IMR-90 (cell line): ENCODE data around the gene MARCHF9. TPM values are rescaled to one million over a fixed set of nuclear protein-coding genes. Genes with fewer than 3 reads are reported as not detected.

Source experiments
- ATAC-seq: fragments of 200-7000 bp; cut with Tn5 transposase; 2 replicates; pipeline ENCODE4 v1.9.1; 2020; ENCODE audit warnings: low read depth, mild to moderate bottlenecking, moderate library complexity
- BruUV-seq: library from RNA; stranded (reverse); fragments of 400-500 nt; replicated peaks from 2 replicates; lab custom pipeline; 2021; lab: Mats Ljungman, UMichigan
- CTCF ChIA-PET: fragments of 300-600 bp; formaldehyde crosslinking; extraction: SDS; loops from one replicate; lab custom pipeline; 2021; ENCODE audit warnings: antibody characterized with exemption; lab: Yijun Ruan, JAX
- POLR2A ChIA-PET: fragments of 300-600 bp; sonication (Branson Sonifier 250); formaldehyde crosslinking; loops from one replicate; lab custom pipeline; 2022; ENCODE audit warnings: antibody characterized with exemption; ENCODE audit not compliant: unreplicated experiment; lab: Charles Lee
- DNase-seq: peaks from one replicate; pipeline ENCODE4 v3.0.0; 2013
- H2AFZ ChIP-seq: replicated peaks from 2 replicates; pipeline ENCODE3; 2013; ENCODE audit warnings: low read length, mild to moderate bottlenecking; ENCODE audit not compliant: poor library complexity
- H2AK5ac ChIP-seq: 2 replicates; pipeline ENCODE4 v1.6.1; 2013; ENCODE audit warnings: low read depth, low read length, inconsistent platforms
- H2AK9ac ChIP-seq: replicated peaks from 2 replicates; pipeline ENCODE3; 2013; ENCODE audit warnings: mild to moderate bottlenecking, low read depth, low read length, moderate library complexity; ENCODE audit not compliant: poor library complexity
- H2BK120ac ChIP-seq: 2 replicates; pipeline ENCODE4 v1.6.1; 2013; ENCODE audit warnings: low read depth, low read length, inconsistent platforms
- H2BK15ac ChIP-seq: 3 replicates; pipeline ENCODE4 v1.6.1; 2013; ENCODE audit warnings: low read depth, low read length, inconsistent platforms
- H2BK20ac ChIP-seq: 2 replicates; pipeline ENCODE4 v1.6.1; 2013; ENCODE audit warnings: low read depth, mild to moderate bottlenecking, inconsistent platforms, low read length, moderate library complexity
- H2BK5ac ChIP-seq: 2 replicates; pipeline ENCODE4 v1.6.1; 2013; ENCODE audit warnings: mild to moderate bottlenecking, low read depth, low read length, inconsistent platforms; ENCODE audit not compliant: poor library complexity, severe bottlenecking
- H3K14ac ChIP-seq: replicated peaks from 2 replicates; pipeline ENCODE4 v1.6.1; 2013; ENCODE audit warnings: low read depth, low read length, inconsistent platforms
- H3K18ac ChIP-seq: 2 replicates; pipeline ENCODE4 v1.6.1; 2013; ENCODE audit warnings: low read depth, low read length, control low read depth
- H3K23ac ChIP-seq: 2 replicates; pipeline ENCODE4 v1.6.1; 2013; ENCODE audit warnings: low read depth, low read length, inconsistent platforms
- H3K27ac ChIP-seq: 2 replicates; pipeline ENCODE4 v1.5.1; 2013; ENCODE audit warnings: mild to moderate bottlenecking, control low read depth, low read length; ENCODE audit not compliant: insufficient read depth
- H3K27me3 ChIP-seq: 2 replicates; pipeline ENCODE4 v1.6.1; 2013; ENCODE audit warnings: low read length; ENCODE audit not compliant: control insufficient read depth, insufficient read depth
- H3K36me3 ChIP-seq: 2 replicates; pipeline ENCODE4 v1.6.1; 2013; ENCODE audit warnings: low read length, mixed read lengths; ENCODE audit not compliant: control insufficient read depth, insufficient read depth
- H3K4ac ChIP-seq: 2 replicates; pipeline ENCODE4 v1.6.1; 2013; ENCODE audit warnings: low read depth, low read length, inconsistent platforms
- H3K4me1 ChIP-seq: 2 replicates; pipeline ENCODE4 v1.6.1; 2013; ENCODE audit warnings: low read length, mixed read lengths; ENCODE audit not compliant: control insufficient read depth, insufficient read depth
- H3K4me2 ChIP-seq: 2 replicates; pipeline ENCODE4 v1.6.1; 2013; ENCODE audit warnings: low read depth, mild to moderate bottlenecking, control low read depth, low read length, moderate library complexity
- H3K4me3 ChIP-seq: 2 replicates; pipeline ENCODE4 v1.5.1; 2013; ENCODE audit warnings: low read depth, mild to moderate bottlenecking, control low read depth, low read length, moderate library complexity; ENCODE audit not compliant: insufficient read depth
- H3K56ac ChIP-seq: 2 replicates; pipeline ENCODE4 v1.6.1; 2013; ENCODE audit warnings: low read length, inconsistent platforms; ENCODE audit not compliant: insufficient read depth; ENCODE audit errors: extremely low read depth
- H3K79me1 ChIP-seq, 2 experiments: 2 replicates each; pipeline ENCODE4 v1.6.1; 2013; ENCODE audit warnings: low read length in 2 of 2, inconsistent platforms in 1 of 2, low read depth in 1 of 2
- H3K9ac ChIP-seq: 2 replicates; pipeline ENCODE4 v1.6.1; 2013; ENCODE audit warnings: low read depth, low read length, control low read depth
- H3K9me1 ChIP-seq: 2 replicates; pipeline ENCODE4 v1.6.1; 2013; ENCODE audit warnings: low read length, inconsistent platforms; ENCODE audit not compliant: insufficient read depth
- H3K9me3 ChIP-seq: 2 replicates; pipeline ENCODE4 v1.6.1; 2013; ENCODE audit warnings: low read length; ENCODE audit not compliant: control insufficient read depth, insufficient read depth
- H4K20me1 ChIP-seq: 2 replicates; pipeline ENCODE4 v1.6.1; 2013; ENCODE audit warnings: low read length, inconsistent platforms; ENCODE audit not compliant: insufficient read depth
- H4K5ac ChIP-seq: 2 replicates; pipeline ENCODE4 v1.6.1; 2013; ENCODE audit warnings: mild to moderate bottlenecking, low read depth, low read length, control low read depth
- H4K8ac ChIP-seq, 2 experiments: 2 replicates each; pipeline ENCODE4 v1.6.1; 2013; ENCODE audit warnings: low read depth in 2 of 2, low read length in 2 of 2, control low read depth in 1 of 2, inconsistent platforms in 1 of 2
- H4K91ac ChIP-seq: 2 replicates; pipeline ENCODE4 v1.6.1; 2013; ENCODE audit warnings: low read depth, low read length, inconsistent platforms; ENCODE audit not compliant: insufficient read depth
- CHD1 ChIP-seq: IDR thresholded peaks from 2 replicates; pipeline ENCODE4 v1.6.1; 2012; ENCODE audit warnings: low read depth, low read length, improper control_type of control experiment
- MAFK ChIP-seq: IDR thresholded peaks from 2 replicates; pipeline ENCODE4 v1.6.1; 2012; ENCODE audit warnings: low read depth, low read length, improper control_type of control experiment
- MAZ ChIP-seq: IDR thresholded peaks from 2 replicates; pipeline ENCODE4 v1.6.1; 2012; ENCODE audit warnings: low read depth, mild to moderate bottlenecking, low read length, improper control_type of control experiment, moderate library complexity, borderline replicate concordance
- RCOR1 ChIP-seq: IDR thresholded peaks from 2 replicates; pipeline ENCODE4 v1.6.1; 2012; ENCODE audit warnings: mild to moderate bottlenecking, low read length, improper control_type of control experiment; ENCODE audit not compliant: insufficient replicate concordance
- SMC3 ChIP-seq: fragments of 150-350 bp; IDR thresholded peaks from 2 replicates; pipeline ENCODE4 v1.6.1; 2016; ENCODE audit warnings: low read depth, mild to moderate bottlenecking, antibody characterized with exemption, low read length, moderate library complexity
- WGBS, 2 experiments: methylation state at CpG; one replicate each; pipeline versions ENCODE4 v1.1.5 to v1.1.7; 2013; ENCODE audit warnings: missing lambda C conversion rate in 2 of 2; ENCODE audit not compliant: insufficient read length in 1 of 2; ENCODE audit errors: extremely low coverage in 2 of 2; 5-methylcytosine and 5-hydroxymethylcytosine counted together
- dilution Hi-C: fragments of 300-500 bp; cut with HindIII; formaldehyde crosslinking; loops from one replicate; pipeline ENCODE4 v1.14.3; 2018; ENCODE audit warnings: low sequenced_read_pairs; ENCODE audit not compliant: unreplicated experiment
- in situ Hi-C: fragments of 300-500 bp; cut with MboI; formaldehyde crosslinking; loops from 3 replicates; pipeline ENCODE4 v1.14.3; 2019; ENCODE audit warnings: low sequenced_read_pairs, inconsistent platforms, mixed read lengths
- intact Hi-C: fragments of 100-400 bp; cut with micrococcal nuclease; formaldehyde crosslinking; loops from 2 replicates; pipeline ENCODE4 v1.10.0; 2022
- polyA plus RNA-seq, 3 experiments: library from polyadenylated mRNA; depleted of rRNA; stranded (reverse); fragments of >200 nt; gene quantifications; 2 replicates each; pipeline ENCODE4 v1.2.3, GENCODE V29; 2012; ENCODE audit warnings: low replicate concordance in 1 of 3
- total RNA-seq: library from RNA; depleted of rRNA; stranded (reverse); fragments of >200 nt; gene quantifications from 2 replicates; pipeline ENCODE4 v1.2.3, GENCODE V29; 2012

MARCHF9 gene
- total and polyA plus RNA-seq, 2 of the 4 experiments (the other 2 are of a cell fraction) = 1.1 to 5.4 TPM

- 83% methylated on average over 1 of the region's 3 CpGs; no CpG with 5 or more reads in 1 of the 2 experiments for WGBS, 2 experiments
- peaks cover 10% of the 10 kb centered on the region; the same call in 1 of the 2 replicates for H3K36me3 ChIP-seq
- no peak overlapping the region for H4K5ac ChIP-seq
- no peak overlapping the region for H2BK20ac ChIP-seq
- H4K8ac ChIP-seq = no peak overlapping the region
- H3K4ac ChIP-seq = no peak overlapping the region
- H3K9me1 ChIP-seq = no peaks in the 10 kb centered on the region
- TF ChIP-seq RCOR1 (no peak), SMC3 (no peak), MAFK (no peak), CHD1 (no peak), MAZ (no peak)
- H3K4me2 ChIP-seq = no peak overlapping the region
- no peak overlapping the region for H2BK5ac ChIP-seq
- no peak overlapping the region for H3K18ac ChIP-seq
- no TSS peak for BruUV-seq
- H3K4me3 ChIP-seq = no peak overlapping the region
- no peak overlapping the region for H3K27ac ChIP-seq
- no peak overlapping the region for H2BK15ac ChIP-seq
- ATAC-seq = no peak
- no peak overlapping the region for H3K14ac ChIP-seq
- H3K9ac ChIP-seq = no peak overlapping the region
- H2AFZ ChIP-seq = no peak overlapping the region
- no peak overlapping the region for H3K56ac ChIP-seq
- H3K9me3 ChIP-seq = no peaks in the 10 kb centered on the region
- in situ Hi-C loops (no loop called here), intact Hi-C loops (no loop called here), dilution Hi-C loops (no loop called here)
- H2AK5ac ChIP-seq = no peak overlapping the region
- no peak overlapping the region for H4K91ac ChIP-seq
- POLR2A ChIA-PET = no interaction called here
- no peak for DNase-seq
- H3K23ac ChIP-seq = no peak overlapping the region
- no peak overlapping the region for H2BK120ac ChIP-seq
- CTCF ChIA-PET = interaction anchor here (1.2 kb wide), 1 partner anchor 9 kb away, joined by 4 read pairs; no protein-coding TSS in a partner anchor
- H3K4me1 ChIP-seq = no peaks in the 10 kb centered on the region
- no peaks in the 10 kb centered on the region for H3K27me3 ChIP-seq
- H2AK9ac ChIP-seq = no peak overlapping the region
- H3K79me1 ChIP-seq = no peaks in the 10 kb centered on the region
- H4K20me1 ChIP-seq = no peaks in the 10 kb centered on the region
These were observed 47.7 kb upstream of the MARCHF9 start for GRCh38 chr12:57707250-57707649.
